Dendritic cell treated with granulocyte-macrophage colony-stimulating factor and Interleukin-4, amounts not matched to agents 40 ng/mL and 50 ng/mL, for 4 days (primary cell): ENCODE measurements around the gene KLK15.

ENCODE experiments used
- H3K27ac Mint-ChIP-seq: one replicate; pipeline ENCODE4 v1.8.0; 2022; ENCODE audit warnings: mild to moderate bottlenecking, mixed read lengths
- H3K27me3 Mint-ChIP-seq: one replicate; pipeline ENCODE4 v1.8.0; 2022; ENCODE audit warnings: mild to moderate bottlenecking, mixed read lengths
- H3K36me3 Mint-ChIP-seq: one replicate; pipeline ENCODE4 v1.8.0; 2022; ENCODE audit warnings: low read depth, mixed read lengths
- H3K4me1 Mint-ChIP-seq: one replicate; pipeline ENCODE4 v1.8.0; 2022; ENCODE audit warnings: low read depth, mixed read lengths
- H3K4me3 Mint-ChIP-seq: one replicate; pipeline ENCODE4 v1.8.0; 2022; ENCODE audit warnings: mild to moderate bottlenecking, moderate library complexity, mixed read lengths
- H3K9me3 Mint-ChIP-seq: one replicate; pipeline ENCODE4 v1.8.0; 2022; ENCODE audit warnings: mixed read lengths
- intact Hi-C: fragments of 100-400 bp; cut with micrococcal nuclease; formaldehyde crosslinking; loops from one replicate; pipeline ENCODE4 v1.15.0; 2022

Gene KLK15

GRCh38 chr19:50803633-50804419, 29.5 kb downstream of the KLK15 start:
- peaks cover 46% of the 10 kb centered on the region for H3K36me3 Mint-ChIP-seq
- no peaks in the 10 kb centered on the region for H3K9me3 Mint-ChIP-seq
- H3K27me3 Mint-ChIP-seq = no peaks in the 10 kb centered on the region
- H3K4me3 Mint-ChIP-seq = peak overlapping the region; percentile 100
- intact Hi-C loops = loop anchor here (10.0 kb wide), 1 partner anchor 79 kb away; the partner anchor contains the start of gene CLEC11A
- H3K4me1 Mint-ChIP-seq = peaks cover 24% of the 10 kb centered on the region
- peak overlapping the region; percentile 100 for H3K27ac Mint-ChIP-seq

GRCh38 chr19:50801107-50801506, 32.3 kb downstream of the KLK15 start:
- no peak overlapping the region for H3K4me3 Mint-ChIP-seq
- H3K4me1 Mint-ChIP-seq = peaks cover 24% of the 10 kb centered on the region
- H3K9me3 Mint-ChIP-seq = no peaks in the 10 kb centered on the region
- intact Hi-C loops = loop anchor here (10.0 kb wide), 1 partner anchor 76 kb away; the partner anchor contains the start of gene CLEC11A
- no peaks in the 10 kb centered on the region for H3K27me3 Mint-ChIP-seq
- peaks cover 68% of the 10 kb centered on the region for H3K36me3 Mint-ChIP-seq
- H3K27ac Mint-ChIP-seq = no peak overlapping the region

- H3K4me3 Mint-ChIP-seq = no peak overlapping the region
- intact Hi-C loops = no loop called here
- H3K36me3 Mint-ChIP-seq = peaks cover 60% of the 10 kb centered on the region
- H3K27me3 Mint-ChIP-seq = no peaks in the 10 kb centered on the region
- no peak overlapping the region for H3K27ac Mint-ChIP-seq
- H3K9me3 Mint-ChIP-seq = no peaks in the 10 kb centered on the region
- peaks cover 16% of the 10 kb centered on the region for H3K4me1 Mint-ChIP-seq
These were observed 33.9 kb downstream of the KLK15 start for GRCh38 chr19:50799547-50799851.

- Mint-ChIP-seq H3K9me3 (no peaks in the 10 kb centered on the region), H3K27ac (no peak overlapping the region), H3K27me3 (peaks cover 2% of the 10 kb centered on the region), H3K4me1 (peaks cover 14% of the 10 kb centered on the region), H3K36me3 (peaks cover 56% of the 10 kb centered on the region), H3K4me3 (no peak overlapping the region)
- intact Hi-C loops = no loop called here
These were observed 34.5 kb downstream of the KLK15 start for GRCh38 chr19:50798659-50799546.

- H3K27me3 Mint-ChIP-seq = peaks cover 2% of the 10 kb centered on the region
- intact Hi-C loops = no loop called here
- H3K4me1 Mint-ChIP-seq = peaks cover 5% of the 10 kb centered on the region
- H3K4me3 Mint-ChIP-seq = no peak overlapping the region
- peaks cover 56% of the 10 kb centered on the region for H3K36me3 Mint-ChIP-seq
- H3K9me3 Mint-ChIP-seq = no peaks in the 10 kb centered on the region
- H3K27ac Mint-ChIP-seq = no peak overlapping the region
These were observed 35.4 kb downstream of the KLK15 start for GRCh38 chr19:50797781-50798658.

- Mint-ChIP-seq H3K9me3 (no peaks in the 10 kb centered on the region), H3K4me1 (no peaks in the 10 kb centered on the region), H3K36me3 (peaks cover 56% of the 10 kb centered on the region), H3K27me3 (peaks cover 2% of the 10 kb centered on the region), H3K27ac (no peak overlapping the region), H3K4me3 (no peak overlapping the region)
- intact Hi-C loops = no loop called here
These were observed 36.0 kb downstream of the KLK15 start for GRCh38 chr19:50797429-50797780.

GRCh38 chr19:50796634-50797428, 36.5 kb downstream of the KLK15 start:
- H3K9me3 Mint-ChIP-seq = no peaks in the 10 kb centered on the region
- H3K4me3 Mint-ChIP-seq = no peak overlapping the region
- peaks cover 2% of the 10 kb centered on the region for H3K27me3 Mint-ChIP-seq
- peaks cover 50% of the 10 kb centered on the region for H3K36me3 Mint-ChIP-seq
- intact Hi-C loops = no loop called here
- H3K27ac Mint-ChIP-seq = no peak overlapping the region
- H3K4me1 Mint-ChIP-seq = no peaks in the 10 kb centered on the region

GRCh38 chr19:50796128-50796633, 37.2 kb downstream of the KLK15 start:
- no peak overlapping the region for H3K27ac Mint-ChIP-seq
- intact Hi-C loops = no loop called here
- H3K4me3 Mint-ChIP-seq = no peak overlapping the region

GRCh38 chr19:50795664-50796073, 37.7 kb downstream of the KLK15 start:
- Mint-ChIP-seq H3K36me3 (peaks cover 39% of the 10 kb centered on the region), H3K9me3 (no peaks in the 10 kb centered on the region), H3K27ac (no peak overlapping the region), H3K27me3 (peaks cover 2% of the 10 kb centered on the region), H3K4me3 (no peak overlapping the region), H3K4me1 (no peaks in the 10 kb centered on the region)
- intact Hi-C loops = no loop called here

More at GRCh38 chr19:50796128-50796633, 37.2 kb downstream of the KLK15 start:
- Mint-ChIP-seq H3K36me3 (peaks cover 44% of the 10 kb centered on the region), H3K4me1 (no peaks in the 10 kb centered on the region), H3K9me3 (no peaks in the 10 kb centered on the region), H3K27me3 (peaks cover 2% of the 10 kb centered on the region)

GRCh38 chr19:50794876-50795663, 38.3 kb downstream of the KLK15 start:
- Mint-ChIP-seq H3K4me3 (no peak overlapping the region), H3K27ac (no peak overlapping the region), H3K9me3 (no peaks in the 10 kb centered on the region), H3K4me1 (no peaks in the 10 kb centered on the region), H3K27me3 (peaks cover 2% of the 10 kb centered on the region), H3K36me3 (peaks cover 34% of the 10 kb centered on the region)
- intact Hi-C loops = no loop called here

- intact Hi-C loops = no loop called here
- Mint-ChIP-seq H3K27ac (no peak overlapping the region), H3K4me1 (no peaks in the 10 kb centered on the region), H3K9me3 (no peaks in the 10 kb centered on the region), H3K36me3 (peaks cover 26% of the 10 kb centered on the region), H3K27me3 (peaks cover 2% of the 10 kb centered on the region), H3K4me3 (no peak overlapping the region)
These were observed 39.1 kb downstream of the KLK15 start for GRCh38 chr19:50794074-50794875.

GRCh38 chr19:50793558-50794065, 39.8 kb downstream of the KLK15 start:
- intact Hi-C loops = no loop called here
- H3K27ac Mint-ChIP-seq = no peak overlapping the region
- peaks cover 2% of the 10 kb centered on the region for H3K27me3 Mint-ChIP-seq

More at GRCh38 chr19:50793558-50794065, 39.8 kb downstream of the KLK15 start:
- H3K4me3 Mint-ChIP-seq = no peak overlapping the region
- H3K36me3 Mint-ChIP-seq = peaks cover 19% of the 10 kb centered on the region
- H3K9me3 Mint-ChIP-seq = no peaks in the 10 kb centered on the region
- H3K4me1 Mint-ChIP-seq = no peaks in the 10 kb centered on the region
